T1000 (cell line): Measurements from ENCODE around the gene CDYL2.

Experiments used
- DNase-seq: peaks from one replicate; lab custom pipeline; 2025; ENCODE audit warnings: mixed read lengths; lab: John Stamatoyannopoulos, UW

Gene CDYL2

GRCh38 chr16:80594756-80595155 lies 209.6 kb downstream of the CDYL2 start:
- no peak for DNase-seq

GRCh38 chr16:80592273-80592672 lies 212.1 kb downstream of the CDYL2 start:
- DNase-seq = no peak

GRCh38 chr16:80591071-80591915 lies 213.1 kb downstream of the CDYL2 start:
- no peak for DNase-seq

- no peak for DNase-seq
These were observed 217.3 kb downstream of the CDYL2 start for GRCh38 chr16:80587071-80587470.

GRCh38 chr16:80586476-80586875 lies 217.9 kb downstream of the CDYL2 start:
- DNase-seq = no peak

- DNase-seq = no peak
These were observed 218.6 kb downstream of the CDYL2 start for GRCh38 chr16:80585764-80586163.

GRCh38 chr16:80583466-80583865 lies 220.9 kb downstream of the CDYL2 start:
- DNase-seq = peak; percentile 6

- DNase-seq = no peak
These were observed 224.1 kb downstream of the CDYL2 start for GRCh38 chr16:80580109-80580832.

- DNase-seq = no peak
These were observed 226.7 kb downstream of the CDYL2 start for GRCh38 chr16:80577485-80578280.

- DNase-seq = no peak
These were observed 228.0 kb downstream of the CDYL2 start for GRCh38 chr16:80576343-80576912.

- no peak for DNase-seq
These were observed 230.7 kb downstream of the CDYL2 start for GRCh38 chr16:80573700-80574120.

- no peak for DNase-seq
These were observed 234.3 kb downstream of the CDYL2 start for GRCh38 chr16:80570106-80570478.

- DNase-seq = peak; percentile 78
These were observed 234.8 kb downstream of the CDYL2 start for GRCh38 chr16:80569440-80570105.

GRCh38 chr16:80564394-80564793 lies 240.0 kb downstream of the CDYL2 start:
- DNase-seq = no peak

GRCh38 chr16:80563066-80563465 lies 241.3 kb downstream of the CDYL2 start:
- DNase-seq = no peak

- DNase-seq = no peak
These were observed 245.0 kb downstream of the CDYL2 start for GRCh38 chr16:80559369-80559768.

GRCh38 chr16:80557037-80557436 lies 247.4 kb downstream of the CDYL2 start:
- DNase-seq = no peak

GRCh38 chr16:80556481-80556880 lies 247.9 kb downstream of the CDYL2 start:
- no peak for DNase-seq

- no peak for DNase-seq
These were observed 250.4 kb downstream of the CDYL2 start for GRCh38 chr16:80554033-80554432.

GRCh38 chr16:80552277-80552676 lies 252.1 kb downstream of the CDYL2 start:
- DNase-seq = no peak
